H4 (cell line): ENCODE results near the gene IL16. TPM values are rescaled to one million over a fixed set of nuclear protein-coding genes. Genes with fewer than 3 reads are reported as not detected.

ENCODE experiments used
- total RNA-seq: library from RNA; depleted of rRNA; stranded (reverse); fragments of >200 nt; shearing (Covaris generic); gene quantifications from 2 replicates; pipeline ENCODE4 v1.2.3, GENCODE V29; 2014; rRNA removed

The IL16 gene
- total RNA-seq, 1 experiment from 2014 or later: 0.17 TPM

Other genes starting within 250 kb of the IL16 start
- 23.8 and 28.9 TPM in 2 replicates for gene MESD, start 207.1 kb upstream of the IL16 start, total RNA-seq
- 2.7 and 4.0 TPM in 2 replicates for gene TLNRD1, start 196.0 kb upstream of the IL16 start, total RNA-seq
- 0.25 and 1.7 TPM in 2 replicates for gene CFAP161, start 62.6 kb upstream of the IL16 start, total RNA-seq
- 2.9 and 3.2 TPM in 2 replicates for gene STARD5, start 127.3 kb downstream of the IL16 start, total RNA-seq
- gene TMC3, start 177.3 kb downstream of the IL16 start, total RNA-seq: not detected in 2 replicates